GM12873 (cell line): ENCODE measurements around the gene CDH13.

Source experiments
- CTCF ChIP-seq: IDR thresholded peaks from 2 replicates; pipeline ENCODE4 v1.5.1; 2012; ENCODE audit warnings: low read depth, mild to moderate bottlenecking, moderate library complexity, low read length, control low read depth; ENCODE audit not compliant: insufficient read depth; ENCODE audit errors: missing control alignments

CDH13 gene

GRCh38 chr16:82634955-82635610 is 8.3 kb downstream of the CDH13 start:
- no peak for TF ChIP-seq CTCF

- TF ChIP-seq CTCF: no peak
Measured at GRCh38 chr16:82636485-82636884, 9.7 kb downstream of the CDH13 start.

- TF ChIP-seq CTCF: no peak
Measured at GRCh38 chr16:82636958-82637357, 10.2 kb downstream of the CDH13 start.

- TF ChIP-seq CTCF: no peak
Measured at GRCh38 chr16:82638095-82638798, 11.5 kb downstream of the CDH13 start.

GRCh38 chr16:82639263-82639662 is 12.5 kb downstream of the CDH13 start:
- no peak for TF ChIP-seq CTCF

GRCh38 chr16:82639666-82640336 is 13.0 kb downstream of the CDH13 start:
- TF ChIP-seq CTCF: peak; percentile 91

- TF ChIP-seq CTCF: peak; percentile 40
Measured at GRCh38 chr16:82641336-82641984, 14.7 kb downstream of the CDH13 start.
